Measurements from ENCODE around the gene SCN1A. TPM values are rescaled to one million over a fixed set of nuclear protein-coding genes. Genes with fewer than 3 reads are reported as not detected.
"Not testable (repeated sequence)": the region's sequence is repeated elsewhere in the genome, so short reads cannot be mapped to it uniquely, and the experiment has no call there.

Gene SCN1A
- total RNA-seq, 1 donor from 2014 or later = not detected

GRCh38 chr2:166135849-166136258 is 8.0 kb upstream of the SCN1A start:
- intact Hi-C loops (cut with micrococcal nuclease) = no loop called here

GRCh38 chr2:166135152-166135848 is 7.5 kb upstream of the SCN1A start:
- intact Hi-C loops (cut with micrococcal nuclease) = no loop called here

- intact Hi-C loops (cut with micrococcal nuclease) = no loop called here
Observed at GRCh38 chr2:166134252-166135151, 6.7 kb upstream of the SCN1A start.

GRCh38 chr2:166133653-166134052 is 5.8 kb upstream of the SCN1A start:
- intact Hi-C loops (cut with micrococcal nuclease) = no loop called here

GRCh38 chr2:166128156-166128505 is 311 bp upstream of the SCN1A start:
- intact Hi-C loops (cut with micrococcal nuclease) = loop anchor here (1.0 to 5.0 kb wide), 5 partner anchors 174 to 1135 kb away; no protein-coding TSS in a partner anchor

- intact Hi-C loops (cut with micrococcal nuclease) = loop anchor here (5.0 kb wide), 1 partner anchor 564 kb away; no protein-coding TSS in a partner anchor
Observed at GRCh38 chr2:166126007-166126639, 1.7 kb downstream of the SCN1A start.

GRCh38 chr2:166125557-166125956 is 2.3 kb downstream of the SCN1A start:
- intact Hi-C loops (cut with micrococcal nuclease) = loop anchor here (5.0 kb wide), 1 partner anchor 563 kb away; no protein-coding TSS in a partner anchor

GRCh38 chr2:166118180-166118579 is 9.6 kb downstream of the SCN1A start:
- intact Hi-C loops (cut with micrococcal nuclease) = no loop called here

GRCh38 chr2:166117491-166117890 is 10.3 kb downstream of the SCN1A start:
- intact Hi-C loops (cut with micrococcal nuclease) = no loop called here

- intact Hi-C loops (cut with micrococcal nuclease) = no loop called here
Observed at GRCh38 chr2:166115589-166115988, 12.2 kb downstream of the SCN1A start.

GRCh38 chr2:166112193-166112605 is 15.6 kb downstream of the SCN1A start:
- intact Hi-C loops (cut with micrococcal nuclease) = no loop called here

- intact Hi-C loops (cut with micrococcal nuclease) = no loop called here
Observed at GRCh38 chr2:166106431-166107015, 21.3 kb downstream of the SCN1A start.

- intact Hi-C loops (cut with micrococcal nuclease) = no loop called here
Observed at GRCh38 chr2:166104773-166105172, 23.0 kb downstream of the SCN1A start.

GRCh38 chr2:166104084-166104483 is 23.7 kb downstream of the SCN1A start:
- intact Hi-C loops (cut with micrococcal nuclease) = no loop called here

GRCh38 chr2:166103277-166103676 is 24.5 kb downstream of the SCN1A start:
- intact Hi-C loops (cut with micrococcal nuclease) = not testable (repeated sequence)

- intact Hi-C loops (cut with micrococcal nuclease) = no loop called here
Observed at GRCh38 chr2:166094325-166094724, 33.5 kb downstream of the SCN1A start.

- intact Hi-C loops (cut with micrococcal nuclease) = no loop called here
Observed at GRCh38 chr2:166092889-166093288, 34.9 kb downstream of the SCN1A start.

GRCh38 chr2:166091439-166091838 is 36.4 kb downstream of the SCN1A start:
- intact Hi-C loops (cut with micrococcal nuclease) = no loop called here

- intact Hi-C loops (cut with micrococcal nuclease) = no loop called here
Observed at GRCh38 chr2:166090908-166091307, 36.9 kb downstream of the SCN1A start.

- intact Hi-C loops (cut with micrococcal nuclease) = no loop called here
Observed at GRCh38 chr2:166090346-166090745, 37.5 kb downstream of the SCN1A start.

- intact Hi-C loops (cut with micrococcal nuclease) = no loop called here
Observed at GRCh38 chr2:166088634-166089033, 39.2 kb downstream of the SCN1A start.
